Heart left ventricle (tissue), 16 donors: Measurements from ENCODE around the gene HIVEP2. TPM values are rescaled to one million over a fixed set of nuclear protein-coding genes. Genes with fewer than 3 reads are reported as not detected.
A peak's percentile ranks its signal among the peaks of the same experiment; 100 is the strongest.

ENCODE experiments used
- ATAC-seq, 4 donors: fragments of 200-7000 bp; cut with Tn5 transposase; one replicate each; pipeline ENCODE4 v1.9.1; 2020 to 2022; ENCODE audit warnings: moderate library complexity in 4 of 4, mild to moderate bottlenecking in 3 of 4, moderate number of reproducible peaks in 1 of 4
- DNase-seq, 5 donors: peaks; one replicate each; pipeline ENCODE4 v3.0.0-alpha.2; 2020
- H3K27ac ChIP-seq, 12 donors: fragments of 200-600 bp; sonication (generic) in 4 of 12; one replicate each; pipeline versions ENCODE4 v1.5.0 to v1.8.0; 2016 to 2022; ENCODE audit warnings: mild to moderate bottlenecking in 2 of 12
- H3K27me3 ChIP-seq, 9 donors: fragments of 200-600 bp; sonication (generic) in 2 of 9; one replicate each; pipeline versions ENCODE4 v1.5.1 to v1.8.0; 2016 to 2022; ENCODE audit warnings: mild to moderate bottlenecking in 3 of 9
- H3K36me3 ChIP-seq, 9 donors: fragments of 200-600 bp; sonication (generic) in 2 of 9; one replicate each; pipeline versions ENCODE4 v1.5.0 to v1.8.0; 2018 to 2022; ENCODE audit warnings: mild to moderate bottlenecking in 2 of 9
- H3K4me1 ChIP-seq, 12 donors: fragments of 200-600 bp; sonication (generic) in 4 of 12; one replicate each; pipeline versions ENCODE4 v1.5.0 to v1.8.0; 2016 to 2022; ENCODE audit warnings: mild to moderate bottlenecking in 3 of 12
- H3K4me3 ChIP-seq, 12 donors: fragments of 200-600 bp; sonication (generic) in 4 of 12; one replicate each; pipeline versions ENCODE4 v1.5.0 to v1.8.0; 2017 to 2022; ENCODE audit warnings: mild to moderate bottlenecking in 9 of 12, moderate library complexity in 4 of 12
- H3K9me3 ChIP-seq, 12 donors: fragments of 200-600 bp; sonication (generic) in 4 of 12; one replicate each; pipeline versions ENCODE4 v1.5.0 to v1.8.0; 2016 to 2022; ENCODE audit warnings: mild to moderate bottlenecking in 1 of 12
- POLR2A ChIP-seq, 2 donors: fragments of 450-650 bp; IDR thresholded peaks; one replicate each; pipeline ENCODE4 v1.6.1; 2017; ENCODE audit warnings: antibody characterized with exemption in 2 of 2, mild to moderate bottlenecking in 2 of 2, moderate library complexity in 2 of 2
- WGBS, 4 donors: extraction: QIAGEN DNeasy Blood & Tissue Kit in 2 of 4; methylation state at CpG; one replicate each; pipeline versions ENCODE4 v1.1.5 to v1.1.7; 2013 to 2018; 5-methylcytosine and 5-hydroxymethylcytosine counted together
- intact Hi-C, 10 donors: fragments of 100-400 bp; cut with DNase I; formaldehyde crosslinking; loops; one replicate each; pipeline versions ENCODE4 v1.11.1 to v1.14.2; 2022
- polyA plus RNA-seq, 2 donors: library from polyadenylated mRNA; stranded (reverse); fragments of 200-250 nt; gene quantifications; one replicate each; pipeline ENCODE4 v1.2.3, GENCODE V29; 2013
- total RNA-seq, 9 donors: library from RNA; depleted of rRNA in 2 of 9; stranded (reverse); fragments of >200 nt in 2 of 9; fragmentation: NEBNext Ultra II Directional in 3 of 9; extraction: Animal tissue kit (Norgen Biotek cat#: 25700) in 3 of 9; gene quantifications; one replicate each; pipeline versions ENCODE4 v1.1.0 to v1.2.4, GENCODE V29; 2016 to 2023
- TF ChIP-seq, protein P1 (sequence below), 12 donors: fragments of 200-600 bp; sonication (generic) in 4 of 12; IDR thresholded peaks; one replicate each; pipeline versions ENCODE4 v1.5.0 to v1.8.0; 2018 to 2022; ENCODE audit warnings: antibody characterized with exemption in 12 of 12, mild to moderate bottlenecking in 5 of 12
- donor health status: ischemic (EF 13 %, LVEDD 7.1; RV severe dilation, severe dysfunction).
- donor health status: healthy with polysubstance abuse.
- donor health status: DM: no; HTN: yes; CAD: no.
- donor health status: DM: no; HTN: no; CAD: no.
- donor health status: ischemic (EF 25% LVEDD 6.9; RV normal size, moderate dysfunction).
- donor health status: ischemic (EF 25% LVEDD 5.7; RV mildly dilated, moderate dysfunction).
- donor health status: healthy.
- donor health status: DM: yes; HTN: yes; CAD: no.
- donor health status: ischemic (EF 35%, LVEDD 5.7; RV mildly dilated, moderate dysfunction).
- donor health status: nonischemic (EF 11% LVEDD 7.7; RV severe dilation, severe dysfunction).
- donor health status: DM: yes; HTN: yes; CAD: no.
- donor health status: PGD.
- donor health status: ischemic (EF 29% LVEDD 5.4; RV normal size, mild dysfunction).
- donor health status: nonischemic (EF 23%, LVEDD 6.1; RV moderate dilation, normal function).

HIVEP2 gene
- total and polyA plus RNA-seq, 11 donors = 2.7 to 31.2 (median 20.4) TPM

- Histone ChIP-seq H3K36me3 (no peaks in the 10 kb centered on the region), H3K4me3 (no peak overlapping the region), H3K4me1 (peaks cover 0 to 66% (median 44%) of the 10 kb centered on the region in 12 donors), H3K27me3 (no peaks in the 10 kb centered on the region), H3K27ac (peak overlapping the region in 5 of 12 donors; percentile 17 to 36 (median 26)), H3K9me3 (peaks cover 0 to 7% (median 0%) of the 10 kb centered on the region in 12 donors)
- DNase-seq = no peak
- no peak for ATAC-seq
- TF ChIP-seq, protein P1, sequence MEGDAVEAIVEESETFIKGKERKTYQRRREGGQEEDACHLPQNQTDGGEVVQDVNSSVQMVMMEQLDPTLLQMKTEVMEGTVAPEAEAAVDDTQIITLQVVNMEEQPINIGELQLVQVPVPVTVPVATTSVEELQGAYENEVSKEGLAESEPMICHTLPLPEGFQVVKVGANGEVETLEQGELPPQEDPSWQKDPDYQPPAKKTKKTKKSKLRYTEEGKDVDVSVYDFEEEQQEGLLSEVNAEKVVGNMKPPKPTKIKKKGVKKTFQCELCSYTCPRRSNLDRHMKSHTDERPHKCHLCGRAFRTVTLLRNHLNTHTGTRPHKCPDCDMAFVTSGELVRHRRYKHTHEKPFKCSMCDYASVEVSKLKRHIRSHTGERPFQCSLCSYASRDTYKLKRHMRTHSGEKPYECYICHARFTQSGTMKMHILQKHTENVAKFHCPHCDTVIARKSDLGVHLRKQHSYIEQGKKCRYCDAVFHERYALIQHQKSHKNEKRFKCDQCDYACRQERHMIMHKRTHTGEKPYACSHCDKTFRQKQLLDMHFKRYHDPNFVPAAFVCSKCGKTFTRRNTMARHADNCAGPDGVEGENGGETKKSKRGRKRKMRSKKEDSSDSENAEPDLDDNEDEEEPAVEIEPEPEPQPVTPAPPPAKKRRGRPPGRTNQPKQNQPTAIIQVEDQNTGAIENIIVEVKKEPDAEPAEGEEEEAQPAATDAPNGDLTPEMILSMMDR (IDR thresholded peaks at IDR 0.05) = no peak
- TF ChIP-seq POLR2A (IDR thresholded peaks at IDR 0.05) = no peak
- WGBS, 4 donors = 8 to 39% (median 29%) methylated on average over 1 of the region's 1 CpG
- intact Hi-C loops = loop anchor here in 1 of 10 donors (5.0 kb wide), 1 partner anchor 53 kb away; no protein-coding TSS in a partner anchor
Measured at GRCh38 chr6:142874676-142875075, 70.3 kb downstream of the HIVEP2 start.

- Histone ChIP-seq H3K9me3 (no peaks in the 10 kb centered on the region), H3K4me3 (no peak overlapping the region), H3K4me1 (peaks cover 7 to 77% (median 52%) of the 10 kb centered on the region in 12 donors), H3K27me3 (no peaks in the 10 kb centered on the region), H3K36me3 (no peaks in the 10 kb centered on the region), H3K27ac (peak overlapping the region; percentile 37 to 84 (median 62))
- intact Hi-C loops = loop anchor here in 1 of 10 donors (2.0 to 5.0 kb wide), 2 partner anchors 55 to 74 kb away; no protein-coding TSS in a partner anchor
- ATAC-seq (peak in 3 of 4 donors; percentile 38 to 41 (median 38)), DNase-seq (no peak)
- WGBS, 4 donors = 25 to 57% (median 36%) methylated on average over 3 of the region's 3 CpGs
- TF ChIP-seq POLR2A (IDR thresholded peaks at IDR 0.05) = no peak
- TF ChIP-seq, protein P1 (IDR thresholded peaks at IDR 0.05) = no peak
Measured at GRCh38 chr6:142872376-142872775, 72.6 kb downstream of the HIVEP2 start.

DNA sequence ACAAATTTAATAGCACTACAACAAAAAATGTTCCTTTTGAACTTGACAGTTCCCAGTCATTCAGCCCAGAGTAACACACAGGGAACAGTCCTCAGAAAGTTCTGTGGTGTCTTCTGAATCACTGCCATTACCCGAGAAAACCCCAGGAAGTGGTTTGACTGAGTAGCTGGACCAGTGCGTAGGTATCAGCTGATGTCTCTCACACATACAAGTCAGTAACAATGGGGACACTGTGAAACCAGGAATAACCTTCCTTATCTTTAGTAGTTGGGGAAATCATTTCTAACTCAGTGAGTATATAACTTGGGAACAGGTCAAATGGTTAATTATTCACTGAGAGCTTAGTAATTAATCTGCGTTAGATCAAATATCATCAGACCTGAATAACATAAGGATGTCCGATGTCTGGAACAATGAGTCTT is 73.1 kb downstream of the HIVEP2 start:
- no peaks in the 10 kb centered on the region for H3K9me3 ChIP-seq
- DNase-seq (peak in 3 of 5 donors; percentile 47 to 51 (median 48)), ATAC-seq (peak; percentile 84 to 91 (median 91))
- WGBS, 4 donors = 15 to 20% (median 18%) methylated on average over 4 of the region's 4 CpGs
- H3K36me3 ChIP-seq = no peaks in the 10 kb centered on the region
- peak overlapping the region in 1 of 12 donors; percentile 6 for H3K4me3 ChIP-seq
- TF ChIP-seq, protein P1 (IDR thresholded peaks at IDR 0.05) = no peak
- no peak for TF ChIP-seq POLR2A (IDR thresholded peaks at IDR 0.05)
- intact Hi-C loops = loop anchor here in 1 of 10 donors (2.0 to 5.0 kb wide), 2 partner anchors 55 to 75 kb away; no protein-coding TSS in a partner anchor
- H3K4me1 ChIP-seq = peaks cover 7 to 81% (median 56%) of the 10 kb centered on the region in 12 donors
- H3K27ac ChIP-seq = peak overlapping the region; percentile 37 to 84 (median 62)
- H3K27me3 ChIP-seq = no peaks in the 10 kb centered on the region

DNA sequence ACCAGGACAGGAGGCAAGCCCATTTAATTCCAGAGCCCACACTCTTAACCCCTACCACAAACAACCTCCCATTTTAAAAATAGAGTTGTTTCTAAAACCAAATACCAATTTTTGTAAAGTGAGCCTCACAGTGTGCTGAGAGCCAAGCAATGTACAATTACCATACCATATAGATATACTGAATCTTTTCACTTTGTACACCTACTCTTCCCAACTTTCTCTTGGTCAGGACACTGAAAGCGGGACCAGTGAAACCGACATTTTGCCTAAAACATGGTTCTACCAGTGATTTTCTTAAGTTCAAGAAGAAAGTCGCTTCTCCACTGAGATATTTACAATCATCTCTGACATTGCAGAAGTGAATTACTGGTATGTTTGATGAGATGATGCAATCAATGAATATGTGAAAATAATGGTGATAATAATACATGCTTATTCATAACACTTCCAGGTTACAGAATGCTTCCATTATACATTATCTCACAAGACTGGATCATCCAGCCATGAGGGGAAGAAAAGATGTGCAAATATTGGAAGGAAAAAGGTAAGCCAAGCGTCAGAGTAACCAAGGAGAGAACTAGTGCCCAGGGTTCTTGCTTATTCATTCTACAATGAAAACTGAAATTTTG is 74.1 kb downstream of the HIVEP2 start:
- intact Hi-C loops = loop anchor here in 1 of 10 donors (5.0 kb wide), 1 partner anchor 56 kb away; no protein-coding TSS in a partner anchor
- WGBS, 4 donors = 84 to 97% (median 91%) methylated on average over 4 of the region's 4 CpGs
- TF ChIP-seq, protein P1 (IDR thresholded peaks at IDR 0.05) = no peak
- TF ChIP-seq POLR2A (IDR thresholded peaks at IDR 0.05) = no peak
- Histone ChIP-seq H3K4me1 (peaks cover 7 to 86% (median 59%) of the 10 kb centered on the region in 12 donors), H3K27me3 (no peaks in the 10 kb centered on the region), H3K36me3 (no peaks in the 10 kb centered on the region), H3K4me3 (no peak overlapping the region), H3K27ac (peak overlapping the region in 5 of 12 donors; percentile 60 to 84 (median 71)), H3K9me3 (no peaks in the 10 kb centered on the region)
- DNase-seq (no peak), ATAC-seq (no peak)
